ENCODE measurements around the gene ABHD11.

ABHD11 gene

DNA sequence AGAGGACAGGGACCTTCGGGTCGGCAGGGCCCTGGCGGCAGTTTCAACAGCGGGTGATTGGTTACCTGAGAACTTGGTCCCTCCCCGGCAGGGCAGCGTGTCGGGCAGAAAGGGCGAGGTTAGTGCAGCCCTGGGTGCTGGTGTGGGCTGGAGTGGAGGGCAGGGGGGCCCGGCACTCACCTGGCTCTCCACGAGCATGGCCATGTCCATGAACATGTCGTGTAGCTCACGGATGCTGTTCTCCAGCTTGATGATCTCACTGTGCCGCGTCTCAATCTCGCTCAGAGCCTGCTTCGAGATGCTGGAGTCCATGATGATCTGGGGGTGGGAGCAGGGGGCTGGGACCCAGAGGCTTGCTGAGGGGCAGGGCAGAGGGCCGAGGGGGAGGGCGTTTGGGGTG is 35.9 kb downstream of the ABHD11 start:
- H3K36me3 ChIP-seq (ENCODE audit: insufficient read depth): no peaks in the 10 kb centered on the region; the same call in 1 of the 2 replicates
- H3K79me2 ChIP-seq (ENCODE audit: insufficient read depth, low read depth): no peaks in the 10 kb centered on the region
- H3K27me3 ChIP-seq (ENCODE audit: insufficient read depth, low read depth): no peaks in the 10 kb centered on the region
- no peak overlapping the region for H2AFZ ChIP-seq (ENCODE audit: low read depth)
- no peak overlapping the region for H3K4me2 ChIP-seq
- TF ChIP-seq, protein P1, sequence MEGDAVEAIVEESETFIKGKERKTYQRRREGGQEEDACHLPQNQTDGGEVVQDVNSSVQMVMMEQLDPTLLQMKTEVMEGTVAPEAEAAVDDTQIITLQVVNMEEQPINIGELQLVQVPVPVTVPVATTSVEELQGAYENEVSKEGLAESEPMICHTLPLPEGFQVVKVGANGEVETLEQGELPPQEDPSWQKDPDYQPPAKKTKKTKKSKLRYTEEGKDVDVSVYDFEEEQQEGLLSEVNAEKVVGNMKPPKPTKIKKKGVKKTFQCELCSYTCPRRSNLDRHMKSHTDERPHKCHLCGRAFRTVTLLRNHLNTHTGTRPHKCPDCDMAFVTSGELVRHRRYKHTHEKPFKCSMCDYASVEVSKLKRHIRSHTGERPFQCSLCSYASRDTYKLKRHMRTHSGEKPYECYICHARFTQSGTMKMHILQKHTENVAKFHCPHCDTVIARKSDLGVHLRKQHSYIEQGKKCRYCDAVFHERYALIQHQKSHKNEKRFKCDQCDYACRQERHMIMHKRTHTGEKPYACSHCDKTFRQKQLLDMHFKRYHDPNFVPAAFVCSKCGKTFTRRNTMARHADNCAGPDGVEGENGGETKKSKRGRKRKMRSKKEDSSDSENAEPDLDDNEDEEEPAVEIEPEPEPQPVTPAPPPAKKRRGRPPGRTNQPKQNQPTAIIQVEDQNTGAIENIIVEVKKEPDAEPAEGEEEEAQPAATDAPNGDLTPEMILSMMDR (conservative IDR thresholded peaks at IDR 0.05; ENCODE audit: low read depth, low read length): no peak
- no peak overlapping the region for H3K4me3 ChIP-seq (IDR thresholded peaks at IDR 0.05; ENCODE audit: insufficient read depth, low read depth, low read length)
- H3K4me1 ChIP-seq (ENCODE audit: low read depth, poor library complexity, severe bottlenecking): no peaks in the 10 kb centered on the region
- no peaks in the 10 kb centered on the region for H4K20me1 ChIP-seq (ENCODE audit: insufficient read depth)
- no peak overlapping the region for H3K27ac ChIP-seq
- no peak overlapping the region for H3K9ac ChIP-seq

DNA sequence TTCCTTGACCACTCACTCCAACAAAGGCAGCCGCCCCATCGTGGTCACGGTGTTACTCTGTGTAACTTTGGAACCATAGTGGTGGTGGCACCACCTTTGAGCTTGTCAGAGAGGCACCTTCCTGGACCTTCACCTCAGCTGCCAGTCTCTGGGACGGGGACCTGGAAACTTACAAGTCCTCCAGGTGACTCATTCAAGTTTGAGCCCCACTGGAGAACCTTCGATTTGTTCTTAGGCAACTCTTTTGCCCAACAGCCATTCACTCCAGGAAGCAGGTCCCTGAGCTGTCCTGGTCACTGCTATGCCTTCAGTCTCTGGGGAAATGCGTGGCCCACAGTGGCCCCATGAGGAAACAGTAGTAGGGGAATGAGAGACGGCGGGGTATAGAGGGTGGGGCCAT is 36.4 kb downstream of the ABHD11 start:
- H3K9ac ChIP-seq: no peak overlapping the region
- H4K20me1 ChIP-seq (ENCODE audit: insufficient read depth): no peaks in the 10 kb centered on the region
- no peak overlapping the region for H3K4me2 ChIP-seq
- H3K79me2 ChIP-seq (ENCODE audit: insufficient read depth, low read depth): no peaks in the 10 kb centered on the region
- no peak overlapping the region for H3K4me3 ChIP-seq (IDR thresholded peaks at IDR 0.05; ENCODE audit: insufficient read depth, low read depth, low read length)
- no peaks in the 10 kb centered on the region for H3K27me3 ChIP-seq (ENCODE audit: insufficient read depth, low read depth)
- no peak overlapping the region for H2AFZ ChIP-seq (ENCODE audit: low read depth)
- peaks cover 3% of the 10 kb centered on the region; the same call in 1 of the 2 replicates for H3K36me3 ChIP-seq (ENCODE audit: insufficient read depth)
- H3K4me1 ChIP-seq (ENCODE audit: low read depth, poor library complexity, severe bottlenecking): no peaks in the 10 kb centered on the region
- TF ChIP-seq, protein P1 (conservative IDR thresholded peaks at IDR 0.05; ENCODE audit: low read depth, low read length): no peak
- H3K27ac ChIP-seq: no peak overlapping the region

DNA sequence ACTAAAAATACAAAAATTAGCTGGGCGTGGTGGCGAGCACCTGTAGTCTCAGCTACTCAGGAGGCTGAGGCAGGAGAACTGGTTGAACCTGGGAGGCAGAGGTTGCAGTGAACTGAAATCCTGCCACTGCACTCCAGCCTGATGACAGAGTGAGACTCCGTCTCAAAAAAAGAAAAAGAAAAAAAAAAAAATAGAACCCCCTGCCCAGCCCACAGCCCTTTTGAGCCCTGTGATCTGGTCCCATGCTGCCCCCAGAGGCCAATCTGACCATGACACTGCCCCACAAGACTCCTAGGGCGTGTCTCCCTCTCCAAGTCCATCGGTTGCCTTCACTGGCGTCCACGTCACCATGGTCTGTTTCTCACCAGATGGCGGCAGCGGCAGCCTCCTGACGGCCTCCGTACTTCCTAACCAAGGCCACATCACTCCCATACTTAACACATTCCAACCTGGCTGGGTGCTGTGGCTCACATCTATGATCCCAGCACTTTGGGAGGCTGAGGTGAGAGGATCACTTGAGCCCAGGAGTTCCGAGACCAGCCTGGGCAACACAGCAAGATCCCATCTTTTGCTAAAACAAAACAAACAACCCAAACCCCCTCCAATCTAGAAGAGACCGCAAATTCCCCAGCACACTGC is 37.1 kb downstream of the ABHD11 start:
- H3K27ac ChIP-seq: no peak overlapping the region
- no peaks in the 10 kb centered on the region for H3K4me1 ChIP-seq (ENCODE audit: low read depth, poor library complexity, severe bottlenecking)
- peaks cover 3% of the 10 kb centered on the region; the same call in 1 of the 2 replicates for H3K36me3 ChIP-seq (ENCODE audit: insufficient read depth)
- H4K20me1 ChIP-seq (ENCODE audit: insufficient read depth): no peaks in the 10 kb centered on the region
- TF ChIP-seq, protein P1 (conservative IDR thresholded peaks at IDR 0.05; ENCODE audit: low read depth, low read length): peak; percentile 74
- H3K4me2 ChIP-seq: no peak overlapping the region
- no peaks in the 10 kb centered on the region for H3K27me3 ChIP-seq (ENCODE audit: insufficient read depth, low read depth)
- H3K4me3 ChIP-seq (IDR thresholded peaks at IDR 0.05; ENCODE audit: insufficient read depth, low read depth, low read length): no peak overlapping the region
- no peak overlapping the region for H3K9ac ChIP-seq
- H2AFZ ChIP-seq (ENCODE audit: low read depth): no peak overlapping the region
- no peaks in the 10 kb centered on the region for H3K79me2 ChIP-seq (ENCODE audit: insufficient read depth, low read depth)

DNA sequence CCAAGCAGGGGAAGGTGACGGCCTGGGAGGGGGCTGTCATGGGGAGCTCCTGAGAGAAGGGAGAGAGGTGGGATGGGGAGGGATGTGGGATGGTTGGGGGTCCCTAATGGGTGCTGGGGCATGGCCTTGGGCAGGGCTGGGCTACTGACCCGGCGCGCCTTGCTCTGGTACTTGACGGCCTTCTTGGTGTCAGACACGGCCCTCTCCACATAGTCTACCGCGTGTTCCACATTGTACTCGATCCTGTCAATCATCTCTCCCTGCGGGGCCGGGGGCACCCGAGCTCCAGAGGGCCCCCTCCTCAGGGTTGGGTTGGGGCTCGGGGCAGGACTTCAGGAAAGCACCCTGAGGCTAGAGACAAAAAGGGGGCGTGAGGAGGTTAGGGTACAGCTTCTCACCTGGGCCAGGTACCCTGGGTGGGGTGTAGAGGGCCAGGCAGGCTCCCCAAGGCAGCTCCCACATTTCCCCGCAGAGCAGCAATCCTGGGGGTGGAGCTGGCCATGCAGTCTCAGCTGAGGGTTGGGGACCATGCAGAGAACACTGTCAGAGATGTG is 37.9 kb downstream of the ABHD11 start:
- H3K4me1 ChIP-seq (ENCODE audit: low read depth, poor library complexity, severe bottlenecking): no peaks in the 10 kb centered on the region
- H3K36me3 ChIP-seq (ENCODE audit: insufficient read depth): peaks cover 9% of the 10 kb centered on the region; the same call in 1 of the 2 replicates
- H3K27ac ChIP-seq: no peak overlapping the region
- no peak overlapping the region for H3K9ac ChIP-seq
- TF ChIP-seq, protein P1 (conservative IDR thresholded peaks at IDR 0.05; ENCODE audit: low read depth, low read length): no peak
- no peak overlapping the region for H2AFZ ChIP-seq (ENCODE audit: low read depth)
- no peaks in the 10 kb centered on the region for H4K20me1 ChIP-seq (ENCODE audit: insufficient read depth)
- H3K4me2 ChIP-seq: no peak overlapping the region
- no peaks in the 10 kb centered on the region for H3K27me3 ChIP-seq (ENCODE audit: insufficient read depth, low read depth)
- H3K79me2 ChIP-seq (ENCODE audit: insufficient read depth, low read depth): no peaks in the 10 kb centered on the region
- no peak overlapping the region for H3K4me3 ChIP-seq (IDR thresholded peaks at IDR 0.05; ENCODE audit: insufficient read depth, low read depth, low read length)

Data from KMS-11 (cell line).